Omental fat pad (tissue), 4 donors: Measurements from ENCODE around the gene TEX53. TPM values are rescaled to one million over a fixed set of nuclear protein-coding genes. Genes with fewer than 3 reads are reported as not detected.

Source experiments
- ATAC-seq: fragments of 150-250 bp; one replicate; pipeline ENCODE4 v1.9.1; 2016; ENCODE audit warnings: mild to moderate bottlenecking, moderate library complexity; ENCODE audit not compliant: low FRiP score
- DNase-seq: peaks from one replicate; pipeline ENCODE4 v3.0.0-alpha.2; 2019; ENCODE audit warnings: low spot score
- CTCF ChIP-seq, 3 donors: fragments of 450-650 bp; IDR thresholded peaks; one replicate each; pipeline ENCODE4 v1.5.1; 2016 to 2017; ENCODE audit warnings: antibody characterized with exemption in 3 of 3, mild to moderate bottlenecking in 3 of 3, moderate library complexity in 2 of 3
- total RNA-seq, 4 donors: library from RNA; depleted of rRNA; stranded (reverse); fragments of >200 nt; gene quantifications; one replicate each; pipeline ENCODE4 v1.1.0, GENCODE V29; 2016

TEX53 gene
- total RNA-seq, 4 donors from 2014 or later, result not detected

- ATAC-seq, result no peak
- no peak for TF ChIP-seq CTCF (IDR thresholded peaks at IDR 0.05)
- peak; percentile 53 for DNase-seq
Measured at GRCh38 chr9:114616684-114617520, 40.7 kb downstream of the TEX53 start.

- no peak for TF ChIP-seq CTCF (IDR thresholded peaks at IDR 0.05)
- no peak for ATAC-seq
- no peak for DNase-seq
Measured at GRCh38 chr9:114614373-114614772, 43.2 kb downstream of the TEX53 start.

GRCh38 chr9:114613919-114614318, 43.7 kb downstream of the TEX53 start:
- DNase-seq (no peak), ATAC-seq (no peak)
- no peak for TF ChIP-seq CTCF (IDR thresholded peaks at IDR 0.05)

GRCh38 chr9:114613087-114613486, 44.5 kb downstream of the TEX53 start:
- ATAC-seq, result no peak
- no peak for DNase-seq
- TF ChIP-seq CTCF (IDR thresholded peaks at IDR 0.05), result no peak

GRCh38 chr9:114612272-114612923, 45.2 kb downstream of the TEX53 start:
- DNase-seq, result no peak
- no peak for ATAC-seq
- TF ChIP-seq CTCF (IDR thresholded peaks at IDR 0.05), result no peak

GRCh38 chr9:114611516-114612271, 45.9 kb downstream of the TEX53 start:
- ATAC-seq (peak; percentile 86), DNase-seq (no peak)
- TF ChIP-seq CTCF (IDR thresholded peaks at IDR 0.05), result no peak
